Mammary epithelial cell (primary cell): ENCODE measurements around the gene LILRA5.

Source experiments
- EZH2 ChIP-seq: IDR thresholded peaks from 2 replicates; pipeline ENCODE4 v1.6.1; 2012; ENCODE audit warnings: low read length, inconsistent platforms, borderline replicate concordance
- TF ChIP-seq, protein P1 (sequence below), 2 donors: IDR thresholded peaks in 1 of 2; conservative IDR thresholded peaks in 1 of 2; 2 replicates each; pipeline ENCODE4 v1.5.1; 2011 to 2012; ENCODE audit warnings: inconsistent platforms in 2 of 2, low read length in 2 of 2, mild to moderate bottlenecking in 2 of 2, control low read depth in 1 of 2, low read depth in 1 of 2; ENCODE audit not compliant: insufficient read depth in 1 of 2; ENCODE audit errors: extremely low read depth in 1 of 2

DNA sequence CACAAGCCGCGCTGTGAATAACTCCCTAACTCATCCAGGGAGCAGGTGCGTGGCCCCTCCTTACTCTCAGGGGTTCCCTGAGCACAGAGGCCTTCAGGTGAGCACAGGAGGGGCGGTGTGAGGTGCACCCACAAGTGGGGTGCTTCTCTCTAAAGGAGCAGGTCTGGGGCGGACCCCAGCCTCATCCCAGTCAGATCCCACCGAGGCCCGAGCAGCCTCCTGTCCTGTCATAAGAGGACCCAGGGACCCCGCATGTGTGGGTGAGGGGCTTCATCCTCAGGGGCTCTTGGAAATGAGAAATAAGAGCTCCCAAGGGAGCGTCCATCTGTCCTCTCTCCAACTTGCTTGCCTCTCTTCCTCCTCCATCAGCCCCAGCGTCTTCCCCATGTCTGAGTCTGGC, 3.0 kb upstream of the LILRA5 start:
- TF ChIP-seq, protein P1, sequence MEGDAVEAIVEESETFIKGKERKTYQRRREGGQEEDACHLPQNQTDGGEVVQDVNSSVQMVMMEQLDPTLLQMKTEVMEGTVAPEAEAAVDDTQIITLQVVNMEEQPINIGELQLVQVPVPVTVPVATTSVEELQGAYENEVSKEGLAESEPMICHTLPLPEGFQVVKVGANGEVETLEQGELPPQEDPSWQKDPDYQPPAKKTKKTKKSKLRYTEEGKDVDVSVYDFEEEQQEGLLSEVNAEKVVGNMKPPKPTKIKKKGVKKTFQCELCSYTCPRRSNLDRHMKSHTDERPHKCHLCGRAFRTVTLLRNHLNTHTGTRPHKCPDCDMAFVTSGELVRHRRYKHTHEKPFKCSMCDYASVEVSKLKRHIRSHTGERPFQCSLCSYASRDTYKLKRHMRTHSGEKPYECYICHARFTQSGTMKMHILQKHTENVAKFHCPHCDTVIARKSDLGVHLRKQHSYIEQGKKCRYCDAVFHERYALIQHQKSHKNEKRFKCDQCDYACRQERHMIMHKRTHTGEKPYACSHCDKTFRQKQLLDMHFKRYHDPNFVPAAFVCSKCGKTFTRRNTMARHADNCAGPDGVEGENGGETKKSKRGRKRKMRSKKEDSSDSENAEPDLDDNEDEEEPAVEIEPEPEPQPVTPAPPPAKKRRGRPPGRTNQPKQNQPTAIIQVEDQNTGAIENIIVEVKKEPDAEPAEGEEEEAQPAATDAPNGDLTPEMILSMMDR (conservative IDR thresholded peaks at IDR 0.05 in 1 of 2, IDR thresholded peaks at IDR 0.05 in 1 of 2; ENCODE audit: extremely low read depth in 1 of 2, insufficient read depth in 1 of 2, low read depth in 1 of 2, low read length in 2 of 2) = no peak
- no peak for TF ChIP-seq EZH2
